ENCODE measurements around the gene TMEM238L.

TMEM238L gene

GRCh38 chr17:10804546-10804945, 647 bp upstream of the TMEM238L start:
- no peak for DNase-seq (ENCODE audit: low spot score)

GRCh38 chr17:10803350-10803749, 549 bp downstream of the TMEM238L start:
- no peak for DNase-seq (ENCODE audit: low spot score)

GRCh38 chr17:10802496-10803284, 1.2 kb downstream of the TMEM238L start:
- no peak for DNase-seq (ENCODE audit: low spot score)

- DNase-seq (ENCODE audit: low spot score), result no peak
Observed at GRCh38 chr17:10799407-10799806, 4.5 kb downstream of the TMEM238L start.

DNA sequence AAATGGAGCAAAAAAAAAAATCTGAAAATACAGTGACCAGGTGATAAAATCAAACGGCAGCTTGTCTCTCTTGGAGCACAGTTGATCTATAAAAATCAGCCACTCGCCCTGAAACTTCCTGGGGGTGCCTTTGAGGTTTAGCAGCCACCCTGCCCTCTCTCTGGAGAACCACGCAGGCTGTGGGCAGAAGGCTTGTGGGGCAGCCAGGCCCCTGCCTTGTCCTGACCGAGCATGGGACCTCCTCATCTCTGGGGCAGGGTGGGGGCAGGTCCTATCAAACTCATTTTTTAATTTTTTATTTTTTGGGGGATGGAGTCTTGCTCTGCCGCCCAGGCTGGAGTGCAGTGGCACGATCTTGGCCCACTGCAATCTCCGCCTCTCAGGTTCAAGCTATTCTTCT, 5.0 kb downstream of the TMEM238L start:
- no peak for DNase-seq (ENCODE audit: low spot score)

GRCh38 chr17:10798332-10798749, 5.6 kb downstream of the TMEM238L start:
- DNase-seq (ENCODE audit: low spot score), result no peak

DNA sequence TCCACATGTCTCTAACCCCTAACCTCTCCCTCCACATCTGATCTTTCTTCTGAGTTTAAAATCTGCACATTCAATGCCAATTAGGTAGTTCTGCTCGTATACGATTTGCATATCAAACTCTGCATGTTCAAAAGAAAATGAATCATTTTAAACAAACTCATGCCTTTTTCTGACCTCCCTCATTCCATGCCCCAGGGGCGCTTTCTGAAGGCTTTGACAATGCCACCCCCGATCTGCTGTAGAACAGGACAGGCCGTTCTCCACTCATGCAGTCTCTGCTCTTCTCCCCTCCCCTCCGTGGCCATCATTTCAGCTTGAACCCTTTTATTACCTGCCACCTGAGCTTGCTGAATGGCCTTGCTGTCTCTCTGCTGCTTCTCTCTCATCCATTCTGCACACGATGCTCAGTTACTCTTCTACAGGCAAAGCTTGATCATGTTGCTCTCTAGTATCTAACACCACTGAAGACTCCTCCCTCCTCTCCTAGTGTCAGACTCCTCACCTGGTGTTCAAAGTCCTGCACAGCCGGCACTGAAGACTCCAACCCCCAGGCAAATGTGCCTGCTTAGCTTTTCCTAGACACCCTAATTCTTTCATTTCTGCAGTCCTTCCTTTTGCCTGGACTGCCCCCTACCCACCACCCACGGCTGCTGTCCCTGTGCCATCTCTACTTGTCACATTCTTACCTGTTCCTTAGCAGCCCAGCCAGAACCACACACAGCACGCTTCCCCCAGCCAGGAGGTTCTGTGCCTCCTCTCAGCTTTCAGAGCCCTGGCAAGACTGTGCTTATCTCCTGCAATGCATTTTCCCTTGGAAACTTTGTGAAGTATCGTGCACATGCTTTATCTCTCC, 6.2 kb downstream of the TMEM238L start:
- DNase-seq (ENCODE audit: low spot score), result no peak

DNA sequence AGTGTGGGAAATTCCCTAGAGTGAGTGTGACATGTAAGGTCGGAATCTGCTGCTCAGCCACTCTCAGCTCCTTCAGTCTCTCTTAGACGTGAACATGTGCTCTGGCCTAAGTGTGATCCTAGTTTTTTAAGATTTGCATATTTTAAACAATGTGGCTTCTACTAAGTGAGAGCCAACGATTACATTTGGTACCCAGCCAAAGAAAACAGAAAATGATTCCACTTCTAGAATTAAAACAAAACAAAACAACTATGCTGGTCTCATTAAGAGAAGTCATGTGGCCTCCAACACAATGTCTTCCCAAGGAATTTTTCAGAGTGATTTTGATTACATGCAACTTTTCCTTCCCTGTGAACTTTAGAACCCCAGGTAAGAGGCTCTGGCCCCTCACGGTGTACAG, 10.1 kb downstream of the TMEM238L start:
- DNase-seq (ENCODE audit: low spot score), result no peak

DNA sequence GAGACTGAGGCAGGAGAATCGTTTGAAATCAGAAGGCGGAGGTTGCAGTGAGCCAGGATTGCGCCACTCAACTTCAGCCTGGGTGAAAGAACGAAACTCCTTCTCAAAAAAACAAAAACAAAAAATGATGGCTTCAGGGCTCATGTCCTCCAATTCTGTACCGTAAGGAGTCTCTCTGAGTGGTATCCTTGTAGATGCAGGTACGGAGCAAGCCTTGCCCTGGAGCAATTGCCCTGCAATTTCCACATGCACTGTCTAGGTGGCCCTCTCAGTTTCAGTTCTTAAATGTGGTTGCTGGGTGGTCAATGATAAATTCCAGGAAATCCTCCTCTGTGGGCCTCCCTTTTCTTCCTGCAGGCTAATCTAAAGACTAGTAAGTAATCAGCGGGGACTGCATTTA, 10.6 kb downstream of the TMEM238L start:
- no peak for DNase-seq (ENCODE audit: low spot score)

GRCh38 chr17:10792151-10792550, 11.7 kb downstream of the TMEM238L start:
- no peak for DNase-seq (ENCODE audit: low spot score)

DNA sequence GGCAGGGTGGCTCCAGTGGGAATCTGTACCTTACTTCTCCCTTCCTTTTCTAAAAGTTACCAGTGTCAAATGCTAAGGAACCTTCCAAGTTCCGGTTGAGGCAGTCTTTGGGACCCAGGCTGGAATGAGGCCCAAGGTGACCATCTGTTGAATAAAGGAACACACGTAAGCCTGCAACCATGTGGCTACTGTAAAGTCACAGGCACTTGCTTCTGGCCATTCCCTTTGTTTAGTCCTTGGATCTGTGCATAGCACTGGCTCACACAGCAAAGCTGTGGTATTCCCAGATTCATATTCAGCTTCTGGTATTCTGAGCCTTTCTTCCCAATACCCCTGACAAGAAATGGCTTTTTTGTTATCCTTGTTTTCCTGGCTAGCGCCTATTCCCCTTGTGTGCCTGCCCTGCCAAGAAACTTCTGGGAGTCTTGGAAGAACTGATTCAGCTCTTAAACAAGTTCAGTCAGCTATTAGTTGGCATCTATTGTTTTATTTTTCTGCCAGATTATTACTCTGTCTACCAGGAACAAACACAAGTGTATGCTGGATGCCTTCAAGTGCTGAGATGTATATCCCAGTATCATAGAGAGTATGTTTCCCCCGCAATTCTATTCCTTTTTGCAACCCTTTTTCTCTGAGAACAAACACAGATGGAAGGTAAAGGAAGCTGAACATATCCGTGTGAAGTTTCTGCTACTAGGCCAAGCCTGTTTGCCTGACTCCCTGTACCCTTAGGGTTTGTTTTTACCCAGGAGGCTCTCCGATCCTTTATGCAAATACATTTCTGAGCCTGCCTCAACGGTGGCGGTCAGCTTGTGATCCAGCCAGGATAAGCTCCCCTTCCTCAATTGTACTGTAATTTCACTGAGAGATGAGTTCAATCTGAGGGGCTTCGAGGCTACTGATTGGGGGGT, 13.2 kb downstream of the TMEM238L start:
- no peak for DNase-seq (ENCODE audit: low spot score)

DNA sequence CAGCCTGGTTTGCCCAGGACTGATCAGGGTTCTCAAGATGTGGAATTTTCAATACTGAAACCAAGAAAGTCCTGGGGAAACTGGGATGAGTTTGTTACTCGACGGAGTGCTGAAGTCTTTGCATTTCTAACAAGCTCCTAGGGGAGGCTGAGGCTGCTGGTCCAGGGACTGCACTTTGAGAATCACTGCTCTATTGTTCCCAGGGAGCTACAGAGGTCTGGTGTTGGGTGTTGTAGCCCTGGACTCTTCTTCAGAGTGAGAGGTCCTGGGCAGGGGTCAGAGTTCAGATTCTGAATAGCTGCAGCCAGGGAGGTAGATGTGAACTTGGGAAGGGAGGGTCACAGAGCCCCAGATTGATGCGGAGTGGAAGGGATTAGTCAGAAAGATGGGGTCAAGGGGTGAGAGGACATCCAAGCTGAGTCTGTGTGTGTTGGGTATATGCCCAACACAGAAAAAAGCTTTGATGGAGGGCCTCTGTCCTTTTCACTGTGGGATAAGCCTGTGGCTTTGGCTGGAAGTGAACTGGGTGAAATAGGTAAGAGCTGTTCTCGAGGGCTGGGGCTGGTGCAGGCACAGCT, 14.1 kb downstream of the TMEM238L start:
- DNase-seq (ENCODE audit: low spot score), result no peak

- DNase-seq (ENCODE audit: low spot score), result no peak
Observed at GRCh38 chr17:10787306-10788045, 16.4 kb downstream of the TMEM238L start.

- no peak for DNase-seq (ENCODE audit: low spot score)
Observed at GRCh38 chr17:10785295-10785694, 18.6 kb downstream of the TMEM238L start.

DNA sequence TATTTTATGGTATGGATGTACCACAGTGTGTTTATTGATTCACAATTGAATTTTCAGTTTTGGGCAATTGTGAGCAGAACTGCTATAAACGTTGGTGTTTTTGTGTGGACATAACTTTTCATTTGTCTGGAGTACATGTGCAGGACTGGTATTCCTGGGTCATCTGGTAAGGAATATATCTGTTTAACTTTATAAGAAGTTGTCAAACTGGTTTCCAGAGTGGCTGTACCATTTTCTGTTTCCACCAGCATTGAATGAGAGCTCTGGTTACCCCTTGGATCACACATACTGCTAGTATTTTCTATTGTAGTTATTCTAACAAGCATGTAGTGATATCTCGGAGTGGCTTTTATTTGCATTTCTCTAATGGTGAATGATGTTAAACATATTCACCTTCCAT, 24.3 kb downstream of the TMEM238L start:
- no peak for DNase-seq (ENCODE audit: low spot score)

DNA sequence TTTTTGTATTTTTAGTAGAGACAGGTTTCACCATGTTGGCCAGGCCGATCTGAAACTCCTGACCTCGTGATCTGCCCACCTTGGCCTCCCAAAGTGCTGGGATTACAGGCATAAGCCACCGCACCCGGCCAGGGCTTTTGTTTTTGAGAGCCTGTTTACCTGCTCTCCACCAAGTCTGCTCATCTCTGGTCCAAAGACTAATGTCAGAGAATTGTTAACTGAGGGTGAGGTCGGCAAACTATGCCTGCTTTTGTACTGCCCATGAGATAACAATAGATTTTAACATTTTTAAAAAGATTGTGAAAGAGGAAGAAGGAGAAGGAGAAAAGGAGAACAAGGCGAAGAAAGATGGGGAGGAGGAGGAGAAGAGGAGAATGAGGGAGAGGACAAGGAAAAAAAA, 26.0 kb downstream of the TMEM238L start:
- no peak for DNase-seq (ENCODE audit: low spot score)

- DNase-seq (ENCODE audit: low spot score), result no peak
Observed at GRCh38 chr17:10777131-10777807, 26.6 kb downstream of the TMEM238L start.

- DNase-seq (ENCODE audit: low spot score), result no peak
Observed at GRCh38 chr17:10776381-10776780, 27.5 kb downstream of the TMEM238L start.

GRCh38 chr17:10775740-10776356, 28.1 kb downstream of the TMEM238L start:
- DNase-seq (ENCODE audit: low spot score), result no peak

- no peak for DNase-seq (ENCODE audit: low spot score)
Observed at GRCh38 chr17:10775058-10775457, 28.8 kb downstream of the TMEM238L start.

Measured in AG08396 (cell line).